ENCODE measurements around the gene TMPRSS7. TPM values are rescaled to one million over a fixed set of nuclear protein-coding genes. Genes with fewer than 3 reads are reported as not detected.

TMPRSS7 gene
- total and polyA plus RNA-seq, 10 donors, result not detected

GRCh38 chr3:112090887-112091586 is 56.5 kb downstream of the TMPRSS7 start:
- Histone ChIP-seq H3K36me3 (no peaks in the 10 kb centered on the region), H3K4me3 (no peak overlapping the region), H3K27me3 (replicated peaks in 1 of 7) (peaks cover 0 to 38% (median 19%) of the 10 kb centered on the region in 7 donors), H3K27ac (peak overlapping the region in 3 of 8 donors; percentile 31 to 43 (median 35)), H3K4me1 (peaks cover 9 to 51% (median 32%) of the 10 kb centered on the region in 6 donors), H3K9me3 (no peaks in the 10 kb centered on the region)
- 65 to 77% (median 71%) methylated on average over 6 of the region's 6 CpGs for WGBS, 5 donors
- TF ChIP-seq POLR2A (IDR thresholded peaks at IDR 0.05) (no peak), POLR2AphosphoS5 (IDR thresholded peaks at IDR 0.05) (no peak), CTCF (IDR thresholded peaks at IDR 0.05 in 8 of 11, conservative IDR thresholded peaks at IDR 0.05 in 3 of 11) (no peak)
- DNase-seq, result no peak
- intact Hi-C loops (cut with DNase I; ENCODE audit: low total_unique reads), result no loop called here

GRCh38 chr3:112092496-112093179 is 58.1 kb downstream of the TMPRSS7 start:
- TF ChIP-seq CTCF (IDR thresholded peaks at IDR 0.05 in 8 of 11, conservative IDR thresholded peaks at IDR 0.05 in 3 of 11) (no peak), POLR2A (IDR thresholded peaks at IDR 0.05) (no peak), POLR2AphosphoS5 (IDR thresholded peaks at IDR 0.05) (no peak)
- peak overlapping the region in 3 of 8 donors; percentile 7 to 24 (median 11) for H3K27ac ChIP-seq
- peaks cover 0 to 22% (median 4%) of the 10 kb centered on the region in 7 donors for H3K27me3 ChIP-seq (replicated peaks in 1 of 7)
- H3K4me1 ChIP-seq, result peaks cover 6 to 35% (median 20%) of the 10 kb centered on the region in 6 donors
- H3K4me3 ChIP-seq, result no peak overlapping the region
- 51 to 61% (median 58%) methylated on average over 6 of the region's 6 CpGs for WGBS, 5 donors
- H3K9me3 ChIP-seq, result no peaks in the 10 kb centered on the region
- DNase-seq, result no peak
- no peaks in the 10 kb centered on the region for H3K36me3 ChIP-seq
- intact Hi-C loops (cut with DNase I; ENCODE audit: low total_unique reads), result no loop called here

- peaks cover 0 to 16% (median 0%) of the 10 kb centered on the region in 7 donors for H3K27me3 ChIP-seq (replicated peaks in 1 of 7)
- H3K4me3 ChIP-seq, result no peak overlapping the region
- H3K27ac ChIP-seq, result peak overlapping the region in 2 of 8 donors; percentile 7 to 24
- H3K36me3 ChIP-seq, result no peaks in the 10 kb centered on the region
- TF ChIP-seq POLR2AphosphoS5 (IDR thresholded peaks at IDR 0.05), result no peak
- no peak for TF ChIP-seq CTCF (IDR thresholded peaks at IDR 0.05 in 8 of 11, conservative IDR thresholded peaks at IDR 0.05 in 3 of 11)
- TF ChIP-seq POLR2A (IDR thresholded peaks at IDR 0.05), result no peak
- no peaks in the 10 kb centered on the region for H3K9me3 ChIP-seq
- H3K4me1 ChIP-seq, result peaks cover 6 to 34% (median 20%) of the 10 kb centered on the region in 6 donors
- intact Hi-C loops (cut with DNase I; ENCODE audit: low total_unique reads), result no loop called here
- DNase-seq, result no peak
These were observed 58.6 kb downstream of the TMPRSS7 start for GRCh38 chr3:112093180-112093522.

- H3K36me3 ChIP-seq, result no peaks in the 10 kb centered on the region
- intact Hi-C loops (cut with DNase I; ENCODE audit: low total_unique reads), result no loop called here
- H3K27ac ChIP-seq, result no peak overlapping the region
- H3K27me3 ChIP-seq (replicated peaks in 1 of 7), result no peaks in the 10 kb centered on the region
- H3K4me3 ChIP-seq, result no peak overlapping the region
- peaks cover 0 to 21% (median 9%) of the 10 kb centered on the region in 6 donors for H3K4me1 ChIP-seq
- no peak for DNase-seq
- TF ChIP-seq POLR2AphosphoS5 (IDR thresholded peaks at IDR 0.05) (no peak), POLR2A (IDR thresholded peaks at IDR 0.05) (no peak), CTCF (IDR thresholded peaks at IDR 0.05 in 8 of 11, conservative IDR thresholded peaks at IDR 0.05 in 3 of 11) (no peak)
- no peaks in the 10 kb centered on the region for H3K9me3 ChIP-seq
- 34 to 64% (median 55%) methylated on average over 2 of the region's 2 CpGs for WGBS, 5 donors
These were observed 61.2 kb downstream of the TMPRSS7 start for GRCh38 chr3:112095731-112096130.
